HepG2 (cell line): ENCODE measurements around the gene FITM1. TPM values are rescaled to one million over a fixed set of nuclear protein-coding genes. Genes with fewer than 3 reads are reported as not detected.
A peak's percentile ranks its signal among the peaks of the same experiment; 100 is the strongest.

Experiments used
- CENPBD1 ChIP-seq: sonication (generic); formaldehyde crosslinking; IDR thresholded peaks from 2 replicates; pipeline ENCODE4 v1.8.0; 2022; ENCODE audit warnings: missing genetic modification reagents, low read depth, mild to moderate bottlenecking, borderline replicate concordance
- GATAD1 ChIP-seq: IDR thresholded peaks from 2 replicates; pipeline ENCODE4 v1.6.1; 2016; ENCODE audit warnings: missing genetic modification reagents, missing compliant biosample characterization
- NR2F2 ChIP-seq: IDR thresholded peaks from 2 replicates; pipeline ENCODE4 v1.6.1; 2012; ENCODE audit warnings: low read depth, inconsistent platforms, borderline replicate concordance
- PRDM15 ChIP-seq: sonication (generic); formaldehyde crosslinking; IDR thresholded peaks from 2 replicates; pipeline ENCODE4 v1.4.0; 2020; ENCODE audit warnings: missing genetic modification reagents
- SMAD1 ChIP-seq: sonication (generic); formaldehyde crosslinking; IDR thresholded peaks from 2 replicates; pipeline ENCODE4 v1.4.0; 2020; ENCODE audit warnings: missing genetic modification reagents, low read depth, mild to moderate bottlenecking, borderline replicate concordance
- SMC3 ChIP-seq: IDR thresholded peaks from 2 replicates; pipeline ENCODE4 v1.6.1; 2011; ENCODE audit warnings: low read length, improper control_type of control experiment
- SRY ChIP-seq: sonication (generic); formaldehyde crosslinking; IDR thresholded peaks from 2 replicates; pipeline ENCODE4 v1.8.0; 2022; ENCODE audit warnings: mild to moderate bottlenecking, missing genetic modification reagents
- TFE3 ChIP-seq: IDR thresholded peaks from 2 replicates; pipeline ENCODE4 v1.6.1; 2016
- ZNF121 ChIP-seq: sonication (generic); formaldehyde crosslinking; IDR thresholded peaks from 2 replicates; pipeline ENCODE4 v1.5.0; 2020; ENCODE audit warnings: mild to moderate bottlenecking, missing genetic modification reagents
- ZNF326 ChIP-seq: sonication (generic); formaldehyde crosslinking; IDR thresholded peaks from 2 replicates; pipeline ENCODE4 v1.4.0; 2020; ENCODE audit warnings: missing genetic modification reagents, borderline replicate concordance
- ZNF724P ChIP-seq: sonication (generic); formaldehyde crosslinking; IDR thresholded peaks from 2 replicates; pipeline ENCODE4 v1.8.0; 2022; ENCODE audit warnings: missing genetic modification reagents, borderline replicate concordance
- polyA plus RNA-seq, 8 experiments: library from polyadenylated mRNA; depleted of rRNA in 3 of 8; stranded (reverse) in 7 of 8; unstranded in 1 of 8; fragments of >200 nt; fragmentation: Illumina TruSeq in 4 of 8; extraction: Trizol in 4 of 8; gene quantifications; 2 replicates each; pipeline versions ENCODE4 v1.2.1 to v1.2.3, GENCODE V29; 2011 to 2016; ENCODE audit warnings: low read depth in 4 of 8, missing spikeins in 1 of 8, mixed read lengths in 1 of 8; ENCODE audit not compliant: insufficient read depth in 1 of 8
- total RNA-seq, 5 experiments: library from RNA; depleted of rRNA; stranded (reverse); fragments of >200 nt; fragmentation: Illumina TruSeq; extraction: Trizol; gene quantifications; 2 replicates each; pipeline ENCODE4 v1.2.3, GENCODE V29; 2016; ENCODE audit warnings: low read depth in 1 of 5
- TF ChIP-seq, protein P1 (sequence below), 2 experiments: sonication (generic) in 1 of 2; formaldehyde crosslinking in 1 of 2; IDR thresholded peaks; 2 replicates each; pipeline versions ENCODE4 v1.4.0 to v1.6.1; 2016 to 2020; ENCODE audit warnings: borderline replicate concordance in 1 of 2, low read depth in 1 of 2, mild to moderate bottlenecking in 1 of 2, missing genetic modification reagents in 1 of 2
- TF ChIP-seq, protein P2 (sequence below): IDR thresholded peaks from 2 replicates; pipeline ENCODE4 v1.6.1; 2012; ENCODE audit warnings: inconsistent platforms
- TF ChIP-seq, protein P3 (sequence below): sonication (generic); formaldehyde crosslinking; IDR thresholded peaks from 2 replicates; pipeline ENCODE4; 2020; ENCODE audit warnings: missing genetic modification reagents, mild to moderate bottlenecking, borderline replicate concordance

FITM1 gene
- total and polyA plus RNA-seq, 2 of the 13 experiments (the other 11 are each of a cell fraction or from before 2014, with no cell fraction given): 2.7 to 5.8 TPM

GRCh38 chr14:24146978-24147760 is 16.7 kb downstream of the FITM1 start, which contains the start of gene RNF31 (continued):
- TF ChIP-seq SMAD1 (CRISPR knock-in tag): peak; percentile 26; the same call in 1 of the 2 replicates
- TF ChIP-seq, protein P1, sequence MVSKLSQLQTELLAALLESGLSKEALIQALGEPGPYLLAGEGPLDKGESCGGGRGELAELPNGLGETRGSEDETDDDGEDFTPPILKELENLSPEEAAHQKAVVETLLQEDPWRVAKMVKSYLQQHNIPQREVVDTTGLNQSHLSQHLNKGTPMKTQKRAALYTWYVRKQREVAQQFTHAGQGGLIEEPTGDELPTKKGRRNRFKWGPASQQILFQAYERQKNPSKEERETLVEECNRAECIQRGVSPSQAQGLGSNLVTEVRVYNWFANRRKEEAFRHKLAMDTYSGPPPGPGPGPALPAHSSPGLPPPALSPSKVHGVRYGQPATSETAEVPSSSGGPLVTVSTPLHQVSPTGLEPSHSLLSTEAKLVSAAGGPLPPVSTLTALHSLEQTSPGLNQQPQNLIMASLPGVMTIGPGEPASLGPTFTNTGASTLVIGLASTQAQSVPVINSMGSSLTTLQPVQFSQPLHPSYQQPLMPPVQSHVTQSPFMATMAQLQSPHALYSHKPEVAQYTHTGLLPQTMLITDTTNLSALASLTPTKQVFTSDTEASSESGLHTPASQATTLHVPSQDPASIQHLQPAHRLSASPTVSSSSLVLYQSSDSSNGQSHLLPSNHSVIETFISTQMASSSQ (IDR thresholded peaks at IDR 0.05; ENCODE audit: low read depth): peak; percentile 51
- TF ChIP-seq, protein P1 (CRISPR knock-in tag; IDR thresholded peaks at IDR 0.05; ENCODE audit: borderline replicate concordance): peak; percentile 65; the same call in 1 of the 2 replicates
- peak; percentile 88 for TF ChIP-seq GATAD1 (CRISPR knock-in tag)
- TF ChIP-seq CENPBD1 (CRISPR knock-in tag): no peak
- TF ChIP-seq SMC3: no peak
- TF ChIP-seq, protein P2, sequence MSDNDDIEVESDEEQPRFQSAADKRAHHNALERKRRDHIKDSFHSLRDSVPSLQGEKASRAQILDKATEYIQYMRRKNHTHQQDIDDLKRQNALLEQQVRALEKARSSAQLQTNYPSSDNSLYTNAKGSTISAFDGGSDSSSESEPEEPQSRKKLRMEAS: no peak
- TF ChIP-seq PRDM15 (CRISPR knock-in tag): no peak; the same call in 1 of the 2 replicates
- TF ChIP-seq, protein P3, sequence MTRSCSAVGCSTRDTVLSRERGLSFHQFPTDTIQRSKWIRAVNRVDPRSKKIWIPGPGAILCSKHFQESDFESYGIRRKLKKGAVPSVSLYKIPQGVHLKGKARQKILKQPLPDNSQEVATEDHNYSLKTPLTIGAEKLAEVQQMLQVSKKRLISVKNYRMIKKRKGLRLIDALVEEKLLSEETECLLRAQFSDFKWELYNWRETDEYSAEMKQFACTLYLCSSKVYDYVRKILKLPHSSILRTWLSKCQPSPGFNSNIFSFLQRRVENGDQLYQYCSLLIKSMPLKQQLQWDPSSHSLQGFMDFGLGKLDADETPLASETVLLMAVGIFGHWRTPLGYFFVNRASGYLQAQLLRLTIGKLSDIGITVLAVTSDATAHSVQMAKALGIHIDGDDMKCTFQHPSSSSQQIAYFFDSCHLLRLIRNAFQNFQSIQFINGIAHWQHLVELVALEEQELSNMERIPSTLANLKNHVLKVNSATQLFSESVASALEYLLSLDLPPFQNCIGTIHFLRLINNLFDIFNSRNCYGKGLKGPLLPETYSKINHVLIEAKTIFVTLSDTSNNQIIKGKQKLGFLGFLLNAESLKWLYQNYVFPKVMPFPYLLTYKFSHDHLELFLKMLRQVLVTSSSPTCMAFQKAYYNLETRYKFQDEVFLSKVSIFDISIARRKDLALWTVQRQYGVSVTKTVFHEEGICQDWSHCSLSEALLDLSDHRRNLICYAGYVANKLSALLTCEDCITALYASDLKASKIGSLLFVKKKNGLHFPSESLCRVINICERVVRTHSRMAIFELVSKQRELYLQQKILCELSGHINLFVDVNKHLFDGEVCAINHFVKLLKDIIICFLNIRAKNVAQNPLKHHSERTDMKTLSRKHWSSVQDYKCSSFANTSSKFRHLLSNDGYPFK: peak; percentile 52
- TF ChIP-seq TFE3 (CRISPR knock-in tag): peak; percentile 67; the same call in 1 of the 2 replicates
- TF ChIP-seq NR2F2: no peak
- TF ChIP-seq ZNF724P (CRISPR knock-in tag): peak; percentile 79; the same call in 1 of the 2 replicates
- TF ChIP-seq ZNF121 (CRISPR knock-in tag): no peak
- no peak; the same call in 1 of the 2 replicates for TF ChIP-seq ZNF326 (CRISPR knock-in tag)
- no peak for TF ChIP-seq SRY
